Skin epidermis (tissue), 12 donors: Measurements from ENCODE around the gene DENND5A.

Source experiments
- H3K27ac ChIP-seq, 21 experiments: fragments of 200-600 bp; sonication (generic) in 11 of 21; one replicate each; pipeline ENCODE4 v1.5.0; 2020; ENCODE audit warnings: mild to moderate bottlenecking in 3 of 21, inconsistent platforms in 2 of 21, moderate library complexity in 2 of 21
- H3K4me3 ChIP-seq, 7 experiments: fragments of 200-600 bp; sonication (generic) in 2 of 7; one replicate each; pipeline ENCODE4 v1.5.0; 2020; ENCODE audit warnings: inconsistent platforms in 2 of 7, mild to moderate bottlenecking in 2 of 7, moderate library complexity in 1 of 7

The DENND5A gene

DNA sequence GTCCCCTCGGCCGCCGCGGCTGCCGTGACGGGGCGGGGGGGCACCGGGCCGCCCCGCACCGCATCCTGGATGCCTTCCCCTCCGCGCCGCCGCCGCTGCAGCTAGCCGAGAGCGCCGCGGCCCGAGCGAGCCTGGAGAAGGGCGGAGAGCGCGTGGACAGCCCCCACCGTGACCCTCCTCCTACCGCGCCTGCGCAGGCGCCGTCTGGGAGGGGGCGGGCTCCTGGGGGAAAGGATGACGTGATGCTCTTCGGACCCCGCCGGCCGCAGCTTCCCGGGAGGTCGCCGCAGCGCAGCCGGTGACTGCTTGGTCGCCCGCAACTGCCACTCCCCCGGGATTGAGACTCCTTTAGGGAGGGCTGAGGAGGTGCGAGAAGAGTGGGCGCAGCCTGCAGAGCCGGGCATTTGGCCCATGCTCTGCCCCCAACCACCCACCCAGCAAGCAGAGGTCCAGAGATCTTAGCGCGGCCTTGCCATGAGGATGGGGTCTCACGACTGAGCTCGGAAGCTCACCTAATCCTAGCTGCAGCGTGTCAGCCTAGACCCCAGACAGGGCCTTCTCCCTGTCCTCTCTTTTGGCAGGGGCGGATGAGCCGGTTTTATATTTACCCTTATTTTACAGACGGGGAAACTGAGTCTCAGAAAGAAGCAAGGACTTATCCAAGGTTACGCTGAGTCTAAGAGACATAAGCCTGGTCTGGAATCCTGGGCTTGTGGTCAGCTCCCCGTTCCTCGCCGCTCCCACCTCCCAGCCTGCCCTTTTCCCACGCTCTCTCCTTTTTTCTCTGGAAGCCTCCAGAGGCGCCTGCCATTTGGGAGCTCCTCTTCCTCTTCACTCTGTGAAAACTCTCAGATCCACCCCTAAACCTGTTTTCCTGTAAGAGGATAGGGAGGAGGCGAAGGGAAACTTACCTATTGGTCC lies at the start of gene DENND5A:
Gene DENND5A (minus strand): TSS at position 140 of the 921 bp plus-strand sequence. CDS start 281 bp downstream, outside the sequence.
- H3K27ac ChIP-seq: peak within 1 kb of the TSS; percentile 70 to 98 (median 90)
- peak within 1 kb of the TSS; percentile 55 to 92 (median 80) for H3K4me3 ChIP-seq

DNA sequence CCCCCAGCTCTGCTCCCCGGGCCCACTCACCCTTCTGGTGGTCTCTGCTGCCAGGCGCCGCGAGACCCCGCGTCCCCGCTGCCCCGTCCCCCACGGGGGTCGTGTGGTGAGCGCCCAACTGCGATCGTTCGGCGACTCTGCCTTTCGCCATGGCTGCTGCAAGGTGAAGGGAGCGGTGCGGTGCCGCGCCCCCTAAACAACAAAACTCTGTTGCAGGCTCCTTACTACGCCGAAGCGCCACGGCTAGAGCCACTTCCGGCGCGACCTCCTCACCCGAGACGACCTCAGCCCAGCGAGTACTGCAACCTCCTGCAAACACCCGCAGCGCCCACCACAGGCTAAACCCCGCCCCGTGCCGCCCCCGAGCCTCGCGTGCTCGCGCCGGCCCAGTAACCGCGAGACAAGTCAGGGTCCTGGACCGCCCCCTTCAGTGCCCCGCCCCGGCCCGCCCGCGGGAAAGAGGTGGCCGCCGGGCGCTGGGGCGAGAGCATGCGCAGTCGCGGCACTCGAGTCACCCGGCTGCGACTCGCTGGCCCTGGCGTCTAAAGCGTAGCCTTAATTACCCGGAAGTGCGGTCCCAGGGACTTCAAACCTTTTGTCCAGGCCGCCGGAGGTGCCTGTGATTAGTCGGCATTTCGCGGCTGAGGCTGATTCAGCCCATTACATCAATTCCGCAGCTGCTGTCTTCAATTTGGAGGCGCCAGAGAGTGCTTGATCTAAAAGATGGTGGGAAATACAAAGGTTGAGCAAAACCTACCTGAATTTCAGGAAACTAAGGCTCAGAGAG lies 49.3 kb upstream of the DENND5A start, which contains the start of gene TMEM41B:
Gene TMEM41B (minus strand): TSS at position 303 of the 787 bp plus-strand sequence. CDS start 152 bp downstream, at position 151.
- peak within 1 kb of the TSS in 20 of 21 experiments; percentile 72 to 98 (median 92) for H3K27ac ChIP-seq
- peak within 1 kb of the TSS; percentile 68 to 100 (median 97) for H3K4me3 ChIP-seq

DNA sequence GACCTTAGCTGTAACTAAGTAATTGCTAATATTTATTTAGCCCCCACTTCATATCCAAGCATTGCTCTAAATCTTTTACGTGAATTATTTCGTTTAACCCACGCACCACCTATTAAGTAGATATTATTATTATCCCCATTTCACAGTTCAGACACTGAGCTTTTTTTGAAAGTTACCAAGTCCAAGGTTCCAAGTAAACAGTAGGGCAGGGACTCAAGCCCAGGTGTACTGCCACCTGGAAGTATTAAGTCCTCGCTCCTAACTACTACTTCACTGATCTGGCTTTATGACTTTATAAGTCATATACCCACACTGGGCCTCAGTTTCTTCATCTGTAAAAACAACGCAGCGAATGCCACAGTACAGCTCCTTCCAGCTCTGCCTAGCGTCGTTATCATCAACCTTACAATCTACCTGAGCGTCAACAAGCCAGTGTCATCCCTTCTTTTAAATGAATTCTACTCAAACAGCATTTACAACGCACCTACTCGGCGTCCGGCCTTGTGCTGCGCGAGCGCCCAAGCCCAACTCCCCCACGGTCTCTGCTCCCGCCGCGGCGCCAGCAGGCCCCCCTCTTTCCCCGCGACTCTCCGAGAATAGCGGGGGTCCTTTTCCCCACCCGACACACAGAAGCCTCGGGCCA lies 48.6 kb upstream of the DENND5A start:
- peak overlapping the region in 20 of 21 experiments; percentile 72 to 98 (median 92) for H3K27ac ChIP-seq

DNA sequence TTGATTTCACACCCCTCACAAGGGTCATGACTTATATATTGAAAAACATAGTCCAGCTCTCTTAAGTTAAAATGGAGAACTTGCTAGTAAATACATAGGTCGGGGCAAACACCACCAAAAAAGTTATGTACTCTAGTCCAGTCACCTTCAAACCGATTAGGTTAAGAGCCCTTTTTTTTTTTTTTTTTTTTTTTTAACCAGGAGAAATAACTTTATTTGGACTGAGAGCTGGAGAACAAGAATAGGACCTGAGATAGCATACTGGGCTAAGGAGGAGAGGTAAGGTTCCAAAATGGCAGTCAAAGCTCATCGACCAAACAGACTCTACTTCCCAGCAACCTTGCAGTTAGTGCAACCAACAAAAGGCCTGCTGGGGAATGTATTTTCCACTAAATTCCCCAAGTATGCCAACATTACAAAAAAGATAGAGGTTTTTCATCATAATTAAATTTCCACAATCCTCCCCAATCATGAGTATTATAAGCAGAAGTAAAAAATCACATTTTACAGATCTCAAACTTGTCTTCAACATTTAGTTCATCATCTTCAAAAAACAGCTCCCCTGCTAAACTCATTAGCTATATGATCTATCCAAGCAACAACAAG lies 45.4 kb upstream of the DENND5A start:
- no peak overlapping the region for H3K27ac ChIP-seq
- no peak overlapping the region for H3K4me3 ChIP-seq

More for the DNA sequence above, 48.6 kb upstream of the DENND5A start:
- H3K4me3 ChIP-seq: peak overlapping the region; percentile 68 to 100 (median 97)

DNA sequence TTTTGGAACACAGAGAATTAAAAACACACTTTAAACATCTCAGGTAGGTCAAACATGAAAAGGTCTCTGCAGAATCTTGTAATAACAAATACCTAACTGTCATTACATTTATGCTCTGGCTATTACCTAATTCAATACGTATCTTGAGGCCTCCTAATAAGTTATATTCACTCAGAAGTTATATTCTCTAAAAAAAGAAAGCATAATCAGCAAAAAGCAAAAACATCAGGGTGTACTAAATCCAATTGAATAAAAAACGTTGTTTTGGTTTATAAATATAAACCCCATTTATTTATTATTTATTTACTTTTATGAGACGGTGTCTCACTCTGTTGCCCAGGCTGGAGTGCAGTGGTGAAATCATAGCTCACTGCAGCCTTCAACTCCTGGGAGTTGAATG lies 39.0 kb upstream of the DENND5A start:
- no peak overlapping the region for H3K4me3 ChIP-seq
- H3K27ac ChIP-seq: no peak overlapping the region

- Histone ChIP-seq H3K4me3 (no peak overlapping the region), H3K27ac (no peak overlapping the region)
Observed at GRCh38 chr11:9302448-9302847, 37.3 kb upstream of the DENND5A start.

DNA sequence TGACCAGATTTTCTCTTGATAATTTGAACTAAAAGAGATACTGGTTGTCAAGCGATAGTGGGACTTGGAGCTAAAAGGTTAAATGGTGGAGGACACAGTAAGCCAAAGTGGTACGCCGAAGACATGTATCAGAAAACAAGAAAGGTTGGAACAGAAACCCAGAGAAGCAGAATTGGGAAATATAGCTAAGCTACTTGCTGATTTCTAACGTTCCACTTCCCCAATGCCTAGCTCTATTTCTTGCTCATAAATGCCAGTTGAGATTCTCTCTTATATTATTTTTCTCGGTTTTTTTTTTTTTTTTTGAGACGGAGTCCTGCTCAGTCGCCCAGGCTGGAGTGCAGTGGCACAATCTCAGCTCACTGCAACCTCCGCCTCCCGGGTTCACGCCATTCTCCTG lies 36.6 kb upstream of the DENND5A start:
- H3K4me3 ChIP-seq: no peak overlapping the region
- H3K27ac ChIP-seq: no peak overlapping the region

DNA sequence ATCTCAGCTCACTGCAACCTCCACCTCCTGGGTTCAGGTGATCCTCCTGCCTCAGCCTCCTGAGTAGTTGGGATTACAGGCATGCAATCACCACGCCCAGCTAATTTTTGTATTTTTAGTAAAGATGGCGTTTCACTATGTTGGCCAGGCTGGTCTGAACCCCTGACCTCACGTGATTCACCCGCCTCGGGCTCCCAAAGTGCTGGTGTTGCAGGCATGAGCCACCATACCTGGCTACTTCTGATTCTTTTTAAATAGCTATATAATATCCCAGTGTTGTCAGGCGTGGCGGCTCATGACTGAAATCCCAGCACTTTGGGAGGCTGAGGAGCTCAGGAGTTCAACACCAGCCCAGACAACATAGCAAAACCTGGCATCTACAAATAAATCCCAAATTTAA lies 28.5 kb upstream of the DENND5A start:
- no peak overlapping the region for H3K27ac ChIP-seq

DNA sequence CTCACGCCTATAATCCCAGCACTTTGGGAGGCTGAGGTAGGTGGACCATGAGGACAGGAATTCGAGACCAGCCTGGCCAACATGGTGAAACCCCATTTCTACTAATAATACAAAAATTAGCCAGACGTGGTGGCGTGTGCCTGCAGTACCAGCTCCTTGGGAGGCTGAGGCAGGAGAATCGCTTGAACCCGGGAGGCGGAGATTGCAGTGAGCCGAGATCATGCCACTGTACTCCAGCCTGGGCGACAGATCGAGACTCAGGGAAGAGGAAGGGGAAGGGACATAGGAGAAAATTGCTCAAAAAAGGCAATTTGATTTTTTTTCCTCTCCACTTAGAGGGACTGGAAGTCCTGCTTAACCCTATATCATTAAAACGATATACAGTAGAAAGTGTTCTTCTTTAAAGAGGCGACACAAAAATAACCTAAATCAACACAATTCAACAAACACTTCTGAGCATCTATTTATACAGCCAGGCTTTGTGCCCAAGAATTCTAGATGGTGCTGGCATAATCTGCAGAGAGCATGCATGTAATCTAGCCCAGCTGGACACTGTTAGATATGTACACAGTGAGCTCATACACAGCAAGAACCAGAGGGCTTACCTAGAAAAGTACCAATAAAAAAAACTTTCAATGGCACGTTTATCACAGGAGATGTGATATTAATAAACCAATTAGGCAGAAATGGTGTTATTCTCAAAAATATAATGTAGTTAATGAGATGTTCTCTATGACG lies 20.9 kb upstream of the DENND5A start:
- H3K27ac ChIP-seq: no peak overlapping the region
- no peak overlapping the region for H3K4me3 ChIP-seq

More for the DNA sequence above, 28.5 kb upstream of the DENND5A start:
- H3K4me3 ChIP-seq: no peak overlapping the region

DNA sequence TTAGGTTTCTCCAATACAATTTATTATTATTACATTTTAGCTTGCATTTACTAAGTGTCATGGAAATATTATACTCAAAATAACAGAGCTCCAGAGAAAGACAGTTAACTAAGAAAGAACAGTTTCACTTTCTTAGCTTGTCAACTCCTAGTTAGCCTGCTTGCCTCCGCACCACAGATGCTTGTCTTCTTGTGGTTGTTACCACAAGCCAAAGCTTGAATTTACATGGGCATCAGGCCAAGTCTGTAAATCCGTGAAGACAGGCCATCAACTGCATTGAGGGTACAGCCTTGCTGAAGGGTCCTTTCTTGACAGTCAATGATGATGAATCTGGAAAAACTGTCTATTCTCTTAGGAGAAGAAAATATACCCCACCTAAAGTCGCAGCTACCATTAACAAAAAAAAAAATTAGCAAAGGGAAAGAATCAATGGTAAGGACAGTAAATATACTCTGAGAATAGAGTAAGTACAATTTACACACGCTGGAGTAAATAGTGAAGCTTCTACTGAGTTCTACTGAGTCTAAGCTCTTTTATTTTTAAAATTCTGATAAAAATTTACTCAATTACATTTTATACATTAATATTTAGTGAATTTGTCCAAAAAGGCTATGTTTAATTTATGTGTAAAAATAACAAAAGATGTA lies 15.6 kb upstream of the DENND5A start:
- H3K4me3 ChIP-seq: no peak overlapping the region
- H3K27ac ChIP-seq: no peak overlapping the region

DNA sequence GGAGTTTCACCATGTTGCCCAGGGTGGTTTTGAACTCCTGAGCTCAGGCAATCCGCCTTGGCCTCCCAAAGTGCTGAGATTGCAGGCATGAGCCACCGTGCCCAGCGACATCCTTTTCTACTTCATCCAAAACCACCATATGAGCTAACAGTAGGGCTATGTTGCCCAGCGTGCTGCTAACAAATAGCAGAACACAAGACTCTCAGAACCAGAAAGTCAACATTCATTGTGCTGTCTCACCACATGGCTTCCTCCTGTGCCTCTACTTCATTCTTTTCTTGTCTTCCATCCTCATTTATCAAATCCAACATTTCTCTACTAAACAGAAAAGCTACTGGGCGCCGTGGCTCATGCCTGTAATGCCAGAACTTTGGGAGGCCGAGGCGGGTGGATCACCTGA lies 12.0 kb upstream of the DENND5A start:
- Histone ChIP-seq H3K4me3 (no peak overlapping the region), H3K27ac (no peak overlapping the region)

- no peak overlapping the region for H3K27ac ChIP-seq
- no peak overlapping the region for H3K4me3 ChIP-seq
Observed at GRCh38 chr11:9276571-9276970, 11.4 kb upstream of the DENND5A start.

DNA sequence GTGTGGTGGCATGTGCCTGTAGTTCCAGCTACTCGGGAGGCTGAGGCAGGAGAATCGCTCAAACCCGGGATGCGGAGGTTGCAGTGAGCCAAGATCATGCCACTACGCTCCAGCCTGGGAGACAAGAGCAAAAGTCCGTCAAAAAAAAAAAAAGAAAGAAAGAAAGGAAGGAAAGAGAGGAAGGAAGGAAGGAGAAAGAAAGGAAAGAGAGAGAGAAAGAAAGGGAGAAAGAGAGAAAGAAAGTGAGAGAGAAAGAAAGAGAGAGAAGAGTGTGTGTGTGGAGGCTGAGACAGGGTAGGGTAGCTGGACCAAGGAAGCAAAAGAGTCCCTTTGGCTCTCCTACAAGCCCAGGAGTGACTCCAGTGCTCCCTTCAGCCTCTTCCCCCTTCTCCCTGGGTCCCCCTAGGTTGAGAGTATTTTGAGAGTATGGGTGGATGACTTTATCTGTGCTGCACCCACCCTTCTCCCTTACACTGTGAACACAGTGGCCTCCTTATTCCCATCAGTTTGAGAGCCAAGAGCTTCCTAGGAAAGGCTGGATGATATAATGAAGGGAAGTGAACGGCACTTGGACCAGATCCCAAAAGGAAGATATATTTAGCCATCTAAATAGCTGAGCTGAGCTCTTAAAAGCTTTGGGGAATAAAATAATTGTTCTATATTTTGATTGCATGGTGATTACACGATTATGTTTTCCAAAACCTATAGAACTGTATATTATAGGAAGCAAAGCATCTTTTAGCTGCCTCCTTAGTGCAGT lies 9.5 kb upstream of the DENND5A start:
- Histone ChIP-seq H3K4me3 (no peak overlapping the region), H3K27ac (no peak overlapping the region)

- Histone ChIP-seq H3K27ac (peak overlapping the region in 3 of 21 experiments; percentile 10 to 33 (median 11)), H3K4me3 (no peak overlapping the region)
Observed at GRCh38 chr11:9273376-9274336, 8.5 kb upstream of the DENND5A start.

DNA sequence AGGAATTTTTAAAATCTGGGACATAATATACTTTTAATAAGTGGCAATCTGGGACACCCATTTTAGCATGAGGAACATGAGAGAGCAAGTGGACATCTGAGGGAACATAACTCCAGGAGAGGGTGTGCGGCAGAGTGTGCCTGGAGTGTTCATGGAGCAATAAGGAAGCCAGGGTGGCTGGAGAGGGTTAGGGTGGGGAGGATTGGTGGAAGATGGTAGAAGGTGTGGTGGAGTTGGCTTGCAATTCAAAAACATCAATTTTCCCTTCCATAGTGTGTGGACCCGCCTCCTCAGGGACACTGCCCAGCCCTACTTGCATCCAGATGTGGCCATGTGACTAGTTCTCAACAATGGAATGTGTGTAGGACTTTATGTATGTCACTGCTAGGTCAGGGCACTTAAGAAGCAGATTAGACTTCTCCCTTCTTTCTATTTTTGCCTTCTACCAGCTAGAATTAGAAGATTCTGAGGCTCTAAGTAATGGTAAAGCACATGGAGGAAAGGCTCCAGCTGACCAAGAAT lies 4.4 kb upstream of the DENND5A start:
- H3K4me3 ChIP-seq: no peak overlapping the region

GRCh38 chr11:9267680-9268079 lies 2.5 kb upstream of the DENND5A start:
- H3K4me3 ChIP-seq: no peak overlapping the region

More for the DNA sequence above, 4.4 kb upstream of the DENND5A start:
- H3K27ac ChIP-seq: no peak overlapping the region

More at GRCh38 chr11:9267680-9268079, 2.5 kb upstream of the DENND5A start:
- no peak overlapping the region for H3K27ac ChIP-seq
